A673 (cell line): ENCODE measurements around the gene SGCA.

Experiments
- EZH2 ChIP-seq: fragments of 200-600 bp; sonication (generic); IDR thresholded peaks from 2 replicates; pipeline ENCODE4 v1.6.1; 2017; ENCODE audit warnings: borderline replicate concordance, low read depth, mild to moderate bottlenecking, mixed read lengths, antibody characterized with exemption, low read length; ENCODE audit not compliant: poor library complexity, severe bottlenecking
- TF ChIP-seq, protein P1 (sequence below): fragments of 300-800, 200-600 bp; sonication (generic); conservative IDR thresholded peaks from 2 replicates; pipeline ENCODE4 v1.5.1; 2017; ENCODE audit warnings: low read depth, mild to moderate bottlenecking, antibody characterized with exemption, low read length, moderate library complexity, mixed read lengths

DNA sequence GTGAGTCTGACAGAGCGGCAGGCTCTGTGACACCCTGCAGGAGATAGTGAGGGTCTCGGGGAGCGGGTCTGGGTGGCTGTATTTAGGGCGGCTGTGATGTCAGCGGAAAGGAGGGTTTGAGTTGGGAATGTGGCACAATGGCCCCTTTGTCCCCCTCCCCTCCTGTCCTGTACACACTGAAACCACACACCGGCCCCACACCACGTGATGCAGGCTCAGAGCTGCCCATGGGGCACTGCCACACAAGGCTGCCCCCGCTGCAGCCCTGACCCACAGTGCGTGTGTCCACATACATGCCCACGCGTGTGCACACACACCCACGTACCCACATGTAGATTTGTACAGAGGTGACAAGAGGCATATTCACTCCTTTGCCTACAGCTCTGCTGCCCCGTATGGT is 15.3 kb downstream of the SGCA start:
- TF ChIP-seq EZH2, result no peak
- TF ChIP-seq, protein P1, sequence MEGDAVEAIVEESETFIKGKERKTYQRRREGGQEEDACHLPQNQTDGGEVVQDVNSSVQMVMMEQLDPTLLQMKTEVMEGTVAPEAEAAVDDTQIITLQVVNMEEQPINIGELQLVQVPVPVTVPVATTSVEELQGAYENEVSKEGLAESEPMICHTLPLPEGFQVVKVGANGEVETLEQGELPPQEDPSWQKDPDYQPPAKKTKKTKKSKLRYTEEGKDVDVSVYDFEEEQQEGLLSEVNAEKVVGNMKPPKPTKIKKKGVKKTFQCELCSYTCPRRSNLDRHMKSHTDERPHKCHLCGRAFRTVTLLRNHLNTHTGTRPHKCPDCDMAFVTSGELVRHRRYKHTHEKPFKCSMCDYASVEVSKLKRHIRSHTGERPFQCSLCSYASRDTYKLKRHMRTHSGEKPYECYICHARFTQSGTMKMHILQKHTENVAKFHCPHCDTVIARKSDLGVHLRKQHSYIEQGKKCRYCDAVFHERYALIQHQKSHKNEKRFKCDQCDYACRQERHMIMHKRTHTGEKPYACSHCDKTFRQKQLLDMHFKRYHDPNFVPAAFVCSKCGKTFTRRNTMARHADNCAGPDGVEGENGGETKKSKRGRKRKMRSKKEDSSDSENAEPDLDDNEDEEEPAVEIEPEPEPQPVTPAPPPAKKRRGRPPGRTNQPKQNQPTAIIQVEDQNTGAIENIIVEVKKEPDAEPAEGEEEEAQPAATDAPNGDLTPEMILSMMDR, result no peak
